NCI-H146 (cell line): ENCODE data around the gene MYLK.
"Not testable (repeated sequence)": the region's sequence is repeated elsewhere in the genome, so short reads cannot be mapped to it uniquely, and the experiment has no call there.

Experiments used
- DNase-seq: peaks from one replicate; lab custom pipeline; 2025; lab: John Stamatoyannopoulos, UW

MYLK gene

GRCh38 chr3:123745184-123745855 lies 138.8 kb downstream of the MYLK start:
- DNase-seq = peak; percentile 15

DNA sequence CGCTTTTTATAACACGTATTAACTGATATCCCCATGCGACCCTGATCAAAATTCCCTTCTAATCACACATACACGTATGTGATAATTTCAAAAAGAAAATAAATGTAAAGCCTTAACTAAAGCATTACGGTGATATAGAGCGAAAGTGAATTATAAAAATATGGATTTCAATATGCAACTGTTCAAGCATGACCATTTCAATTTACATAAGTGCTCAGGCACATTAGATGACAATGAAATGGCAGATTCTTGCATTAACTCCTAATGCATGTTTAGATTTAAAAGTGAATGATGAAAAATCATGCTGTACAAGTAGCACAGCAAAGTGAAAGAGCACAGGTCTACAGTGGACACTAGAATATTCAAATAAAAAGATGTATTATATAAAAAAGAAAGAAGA lies 140.1 kb downstream of the MYLK start:
- no peak for DNase-seq

DNA sequence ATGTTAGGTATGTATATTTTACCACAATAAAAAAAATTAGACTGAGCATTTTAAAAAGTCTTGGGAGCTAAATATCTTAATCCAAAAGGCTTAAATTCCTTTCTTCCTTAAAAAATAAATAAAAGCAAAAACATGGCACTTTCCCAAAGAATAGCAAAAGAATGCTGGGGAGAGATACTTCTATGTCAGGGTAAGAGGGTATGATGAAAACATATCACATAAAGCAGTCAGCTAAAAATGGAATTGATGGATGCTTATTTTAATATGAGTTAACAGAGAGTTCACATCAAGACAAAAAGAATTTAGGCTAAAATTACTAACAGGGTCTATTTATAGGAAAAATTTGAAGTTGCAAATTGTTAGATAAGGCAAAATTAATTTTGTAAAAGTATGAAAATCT lies 141.0 kb downstream of the MYLK start:
- DNase-seq = no peak

DNA sequence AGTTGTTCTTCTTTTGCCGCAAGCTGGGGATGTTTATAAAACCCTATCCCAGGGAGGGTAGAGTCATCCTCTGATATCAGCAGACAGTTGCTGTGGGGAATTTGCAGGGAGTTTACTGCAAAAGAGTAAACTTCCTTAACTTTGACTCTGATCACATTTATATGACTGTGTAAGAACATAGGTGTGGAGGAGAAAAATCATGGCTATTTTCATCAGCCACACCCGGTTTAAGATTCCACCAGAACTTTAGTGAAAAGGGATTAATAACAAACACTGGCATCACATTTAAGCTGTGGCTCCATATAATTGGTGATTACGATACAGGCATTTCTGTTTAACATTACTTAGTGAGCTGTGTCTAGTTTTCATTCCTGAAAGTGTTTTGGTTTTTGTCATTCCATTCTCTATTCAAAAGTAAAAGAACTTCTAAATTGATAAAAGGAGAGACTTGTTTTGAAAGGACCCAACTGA lies 143.1 kb downstream of the MYLK start:
- no peak for DNase-seq

DNA sequence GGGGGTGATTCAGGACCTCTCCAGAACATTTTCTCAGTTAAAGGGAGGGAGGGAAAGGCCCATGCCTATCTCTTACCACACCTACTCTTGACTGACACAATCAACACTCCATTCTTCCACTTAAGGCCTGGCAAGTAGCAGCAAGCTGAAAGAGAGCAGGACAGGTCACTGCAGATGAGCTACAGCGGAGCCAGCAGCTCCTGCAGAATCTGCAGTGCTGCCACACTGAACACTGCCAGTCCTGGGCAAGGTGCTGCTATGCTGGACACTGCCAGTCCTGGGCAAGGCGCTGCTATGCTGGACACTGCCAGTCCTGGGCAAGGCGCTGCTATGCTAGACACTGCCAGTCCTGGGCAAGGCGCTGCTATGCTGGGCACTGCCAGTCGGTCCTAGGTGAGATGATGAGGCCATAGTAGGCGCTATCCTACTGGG lies 143.7 kb downstream of the MYLK start:
- no peak for DNase-seq

DNA sequence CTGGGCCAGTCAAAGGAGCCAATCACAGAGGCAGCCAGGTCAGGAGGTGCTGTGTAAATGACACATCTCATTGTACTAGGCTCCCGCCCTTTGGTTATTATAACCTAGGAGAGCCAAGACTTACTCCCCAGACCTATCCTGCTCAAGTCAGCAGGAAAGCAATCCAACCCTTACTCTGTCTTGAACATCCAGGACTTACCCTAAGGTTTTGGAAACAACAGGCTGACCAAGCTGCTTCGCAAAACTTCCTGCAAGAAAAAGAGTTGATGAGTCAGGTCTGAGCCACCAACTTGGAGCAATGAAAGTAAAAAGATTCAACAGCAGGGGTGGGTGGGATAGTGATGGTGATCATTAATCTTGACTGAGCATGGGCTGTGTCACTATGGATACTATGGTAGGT lies 144.4 kb downstream of the MYLK start:
- DNase-seq = no peak

- DNase-seq = no peak
Observed at GRCh38 chr3:123739106-123739505, 145.0 kb downstream of the MYLK start.

GRCh38 chr3:123738522-123738921 lies 145.6 kb downstream of the MYLK start:
- DNase-seq = not testable (repeated sequence)

DNA sequence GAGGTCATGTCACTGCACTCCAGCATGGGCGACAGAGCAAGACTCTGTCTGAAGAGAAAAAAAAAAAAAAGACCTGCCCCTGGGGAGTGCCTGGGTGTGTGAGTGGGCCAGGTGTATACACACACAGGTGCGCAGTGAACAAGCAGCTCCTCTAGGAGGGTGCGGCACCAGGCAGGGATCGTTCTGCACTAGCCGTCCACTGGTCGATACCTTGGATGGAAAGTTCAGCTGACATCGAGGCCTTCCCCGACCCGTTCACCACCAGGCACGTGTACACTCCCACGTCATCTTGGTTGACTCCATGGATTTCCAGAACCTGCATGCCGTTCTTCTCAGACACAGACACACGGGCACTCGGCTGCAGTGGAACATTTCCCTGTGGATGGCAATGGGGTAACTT lies 147.0 kb downstream of the MYLK start:
- DNase-seq = no peak

DNA sequence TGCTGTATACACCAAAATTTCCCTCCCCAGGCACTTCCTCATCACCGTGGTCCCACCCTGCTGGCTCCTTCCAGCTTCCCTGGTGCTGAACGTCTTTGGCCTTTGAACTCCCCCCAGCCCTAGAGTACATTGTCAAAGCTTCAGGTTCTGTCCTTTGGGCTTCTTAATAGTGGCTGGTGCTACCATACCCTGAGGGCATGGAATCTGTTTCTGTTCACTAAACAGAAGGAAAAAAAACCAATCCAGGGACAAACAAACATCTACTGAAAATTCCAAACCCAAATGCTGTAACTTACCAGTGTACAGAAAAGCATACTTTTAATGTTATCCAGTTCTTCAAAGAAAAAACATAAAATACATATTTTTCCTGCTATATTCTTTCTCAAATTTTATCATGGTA lies 148.7 kb downstream of the MYLK start:
- DNase-seq = no peak

DNA sequence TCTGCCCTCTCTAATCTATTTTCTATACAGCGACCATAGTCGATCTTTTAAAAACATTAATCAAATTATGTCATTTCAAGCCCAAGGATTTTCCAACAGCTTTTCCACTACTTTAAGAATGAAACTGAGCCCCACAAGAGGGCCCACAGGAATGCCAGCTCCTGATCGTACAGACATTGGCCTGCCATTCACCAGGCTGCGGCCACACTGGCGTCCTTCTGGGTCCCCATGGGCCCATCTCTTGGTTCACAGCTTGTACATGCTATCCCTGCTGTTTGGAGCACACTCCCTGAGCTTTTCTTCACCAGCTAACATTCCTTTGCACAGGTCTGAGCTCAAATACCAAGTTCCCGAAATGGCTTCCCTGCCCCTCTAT lies 149.6 kb downstream of the MYLK start:
- DNase-seq = no peak

- no peak for DNase-seq
Observed at GRCh38 chr3:123733805-123734526, 150.2 kb downstream of the MYLK start.

GRCh38 chr3:123733341-123733740 lies 150.8 kb downstream of the MYLK start:
- no peak for DNase-seq

GRCh38 chr3:123732447-123732846 lies 151.7 kb downstream of the MYLK start:
- no peak for DNase-seq

DNA sequence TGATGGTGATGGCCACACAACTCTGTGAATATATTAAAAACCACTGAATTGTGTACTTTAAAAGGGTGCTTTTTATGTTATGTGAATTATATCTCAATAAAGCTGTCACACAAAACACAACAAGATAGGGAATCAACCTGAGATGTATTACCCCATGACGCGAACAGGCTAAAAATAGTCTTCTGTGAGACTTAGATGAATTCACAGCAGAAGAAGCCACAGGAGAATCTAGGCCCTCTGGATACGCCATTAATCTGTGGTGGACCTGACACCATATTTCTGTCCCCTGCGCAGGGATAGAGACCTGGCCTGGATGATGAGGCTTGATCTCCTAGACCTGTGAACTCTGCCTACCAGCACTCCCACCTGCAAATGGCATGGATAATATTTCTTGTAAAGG lies 153.3 kb downstream of the MYLK start:
- no peak for DNase-seq

DNA sequence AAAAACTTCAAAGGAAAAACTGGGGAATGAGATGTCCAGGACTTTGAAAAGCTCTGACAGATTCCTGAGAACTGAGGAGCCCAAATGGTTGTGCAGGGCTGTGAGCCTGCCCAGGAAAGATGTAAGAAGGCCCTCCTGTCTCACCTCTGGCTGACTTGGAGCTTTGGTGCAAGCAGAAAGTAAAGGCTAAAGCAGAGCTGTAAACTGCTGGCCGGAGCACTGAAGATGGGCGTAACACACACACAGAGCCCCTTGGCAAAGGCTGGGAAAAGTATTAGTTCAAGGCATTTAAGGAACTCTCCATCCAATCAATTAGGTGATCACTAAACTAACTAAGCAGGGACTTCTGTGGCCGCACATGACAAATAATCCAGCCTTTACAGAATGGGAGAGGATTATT lies 155.1 kb downstream of the MYLK start:
- DNase-seq = no peak

DNA sequence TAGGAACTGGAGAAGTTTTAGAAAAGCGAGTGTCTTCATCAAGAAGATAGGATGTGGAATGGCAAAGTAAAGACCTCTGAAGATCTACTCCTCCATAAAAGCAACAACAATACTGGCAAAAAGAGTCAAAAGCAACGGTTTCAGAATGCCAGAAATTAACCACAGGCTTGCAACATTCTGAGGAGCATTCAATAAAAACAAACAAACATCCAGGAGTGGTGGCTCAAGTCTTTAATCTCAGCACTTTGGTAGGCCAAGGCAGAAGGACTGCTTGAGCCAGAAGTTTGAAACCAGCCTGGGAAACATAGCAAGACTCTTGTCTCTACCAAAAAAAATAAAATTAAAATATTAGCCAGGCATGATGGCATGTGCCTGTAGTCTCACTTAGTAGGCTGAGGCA lies 156.1 kb downstream of the MYLK start:
- no peak for DNase-seq

DNA sequence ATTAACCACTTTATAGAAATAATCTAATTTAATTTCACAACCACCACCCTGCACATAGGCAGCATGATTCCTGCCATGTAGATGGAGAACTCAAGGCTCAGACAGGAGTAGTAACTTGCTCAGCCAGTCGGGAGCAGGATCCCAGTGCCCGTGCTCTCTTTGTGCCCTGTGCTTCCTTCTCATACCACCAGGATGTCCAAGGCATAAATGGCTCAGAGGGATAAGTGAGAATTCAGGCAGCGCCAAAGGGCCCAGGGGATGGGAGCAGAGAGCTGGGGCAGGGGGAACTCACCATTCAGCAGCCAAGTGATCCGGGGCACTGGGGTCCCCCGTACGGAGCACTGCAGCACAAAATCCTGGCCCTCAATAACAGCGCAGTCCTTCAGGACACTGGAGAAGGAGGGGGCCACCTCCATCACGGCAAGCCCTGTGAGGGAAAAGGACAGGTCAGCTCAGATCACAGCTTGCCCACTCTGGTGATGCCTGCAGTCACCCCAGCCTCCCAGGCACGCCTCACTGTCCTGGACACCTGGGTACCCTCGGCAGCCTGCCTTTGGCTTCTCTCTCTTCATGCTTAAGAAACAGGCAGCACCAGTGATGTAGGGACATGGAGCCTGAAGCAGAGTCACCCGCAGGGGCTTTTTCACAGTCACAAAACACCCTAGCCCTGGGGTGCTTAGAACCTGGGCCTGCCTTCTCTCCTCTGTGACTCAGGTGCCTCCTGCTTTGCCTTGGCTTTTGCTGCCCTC lies 158.3 kb downstream of the MYLK start:
- no peak for DNase-seq

GRCh38 chr3:123724306-123724705 lies 159.8 kb downstream of the MYLK start:
- no peak for DNase-seq

GRCh38 chr3:123723522-123724168 lies 160.5 kb downstream of the MYLK start:
- DNase-seq = peak; percentile 73

GRCh38 chr3:123723070-123723469 lies 161.1 kb downstream of the MYLK start:
- no peak for DNase-seq

DNA sequence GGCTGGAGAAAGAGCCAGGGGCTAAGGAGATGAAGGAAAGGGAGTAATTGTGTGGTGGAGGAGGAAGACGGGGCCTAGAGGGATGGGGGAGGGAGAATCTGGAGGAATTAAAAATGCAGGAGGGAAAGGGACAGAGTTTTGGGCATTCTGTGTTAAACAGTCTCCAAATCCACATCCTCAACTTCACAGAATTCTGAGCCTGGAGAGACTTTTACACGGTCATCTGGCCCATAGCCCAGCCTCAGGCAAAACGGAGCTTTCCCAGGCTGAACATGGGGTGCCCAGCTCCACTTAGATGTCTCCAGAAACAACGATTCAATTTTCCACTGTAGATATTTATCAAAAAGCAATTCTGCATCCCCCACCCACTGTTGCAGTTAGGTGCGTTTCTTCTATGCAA lies 161.7 kb downstream of the MYLK start:
- no peak for DNase-seq

- DNase-seq = no peak
Observed at GRCh38 chr3:123722021-123722420, 162.1 kb downstream of the MYLK start.
